Hypothalamus (tissue), 51 donors: Measurements from ENCODE around the gene RNGTT.
"Not testable (repeated sequence)": the region's sequence is repeated elsewhere in the genome, so short reads cannot be mapped to it uniquely, and the experiment has no call there.

Experiments
- DNase-seq, 51 donors: peaks; one replicate each; lab custom pipeline; 2025; lab: John Stamatoyannopoulos, UW

RNGTT gene

GRCh38 chr6:88741939-88742338, 221.5 kb downstream of the RNGTT start:
- DNase-seq = no peak

GRCh38 chr6:88741071-88741470, 222.3 kb downstream of the RNGTT start:
- no peak for DNase-seq

- no peak for DNase-seq
These were observed 228.9 kb downstream of the RNGTT start for GRCh38 chr6:88734544-88734943.

- no peak for DNase-seq
These were observed 232.8 kb downstream of the RNGTT start for GRCh38 chr6:88730611-88731011.

- no peak for DNase-seq
These were observed 234.7 kb downstream of the RNGTT start for GRCh38 chr6:88728756-88729155.

GRCh38 chr6:88726409-88726808, 237.0 kb downstream of the RNGTT start:
- not testable (repeated sequence) for DNase-seq

GRCh38 chr6:88725111-88725975, 238.1 kb downstream of the RNGTT start:
- peak in 1 of 51 donors; percentile 3 for DNase-seq

GRCh38 chr6:88722686-88723085, 240.7 kb downstream of the RNGTT start:
- DNase-seq = no peak

GRCh38 chr6:88716399-88716798, 247.0 kb downstream of the RNGTT start:
- not testable (repeated sequence) for DNase-seq

- no peak for DNase-seq
These were observed 251.0 kb downstream of the RNGTT start for GRCh38 chr6:88712243-88712936.

GRCh38 chr6:88709819-88710246, 253.6 kb downstream of the RNGTT start:
- no peak for DNase-seq

- DNase-seq = no peak
These were observed 255.1 kb downstream of the RNGTT start for GRCh38 chr6:88708197-88708744.

GRCh38 chr6:88705601-88706000, 257.8 kb downstream of the RNGTT start:
- DNase-seq = no peak

GRCh38 chr6:88704980-88705379, 258.4 kb downstream of the RNGTT start:
- no peak for DNase-seq

GRCh38 chr6:88702956-88703556, 260.4 kb downstream of the RNGTT start:
- DNase-seq = no peak

GRCh38 chr6:88698661-88699060, 264.8 kb downstream of the RNGTT start:
- DNase-seq = no peak

GRCh38 chr6:88695937-88696336, 267.5 kb downstream of the RNGTT start:
- no peak for DNase-seq

GRCh38 chr6:88683734-88684133, 279.7 kb downstream of the RNGTT start:
- no peak for DNase-seq

GRCh38 chr6:88680654-88681053, 282.8 kb downstream of the RNGTT start:
- DNase-seq = no peak

GRCh38 chr6:88679841-88680240, 283.6 kb downstream of the RNGTT start:
- DNase-seq = no peak

GRCh38 chr6:88677356-88677755, 286.1 kb downstream of the RNGTT start:
- DNase-seq = no peak
